Measurements from ENCODE around the gene BEGAIN. TPM values are rescaled to one million over a fixed set of nuclear protein-coding genes. Genes with fewer than 3 reads are reported as not detected.

BEGAIN gene
- total and polyA plus RNA-seq, 8 donors, result 1.2 to 3.6 (median 2.0) TPM

DNA sequence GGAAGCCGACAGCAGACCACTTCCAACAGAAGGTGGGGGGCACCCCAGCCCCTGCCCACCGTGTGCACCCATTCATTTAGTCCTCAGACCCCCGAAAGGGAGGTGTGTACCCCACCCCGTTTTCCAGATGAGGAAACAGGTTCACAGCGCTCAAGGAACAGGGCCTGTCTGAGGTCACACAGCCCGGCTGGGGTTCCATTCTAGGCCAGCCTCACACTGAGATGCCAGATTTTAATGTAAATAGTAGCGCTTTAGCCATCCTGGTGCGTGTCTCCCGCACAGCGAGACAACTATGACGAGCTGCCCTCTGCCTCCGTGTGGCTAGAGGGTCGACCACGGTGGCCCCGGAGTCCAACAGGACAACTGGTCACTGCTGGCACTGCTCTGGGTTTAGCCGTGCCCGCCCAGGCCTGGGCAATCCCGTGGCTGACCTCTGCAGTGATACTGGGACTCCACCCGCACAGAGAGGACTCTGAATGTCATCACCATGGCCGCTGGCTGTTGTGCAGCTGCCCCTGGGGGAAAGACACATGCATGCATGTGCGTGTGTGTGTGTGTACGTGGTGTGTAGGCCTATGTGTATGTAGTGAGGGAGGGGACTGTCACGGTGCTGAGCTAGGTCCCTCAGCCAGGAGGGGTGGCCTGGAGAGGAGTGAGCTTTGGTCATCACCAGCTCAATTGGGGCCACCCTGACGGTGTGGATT lies 31.6 kb downstream of the BEGAIN start:
- H3K36me3 ChIP-seq, result no peaks in the 10 kb centered on the region
- no peak for ATAC-seq
- no peak overlapping the region for H3K27ac ChIP-seq
- H3K9me3 ChIP-seq, result no peaks in the 10 kb centered on the region
- peaks cover 0 to 53% of the 10 kb centered on the region in 2 donors for H3K27me3 ChIP-seq
- intact Hi-C loops (cut with DNase I), result no loop called here
- DNase-seq, result no peak
- peaks cover 0 to 17% of the 10 kb centered on the region in 2 donors for H3K4me1 ChIP-seq
- no peak overlapping the region for H3K4me3 ChIP-seq
- TF ChIP-seq, protein P1, sequence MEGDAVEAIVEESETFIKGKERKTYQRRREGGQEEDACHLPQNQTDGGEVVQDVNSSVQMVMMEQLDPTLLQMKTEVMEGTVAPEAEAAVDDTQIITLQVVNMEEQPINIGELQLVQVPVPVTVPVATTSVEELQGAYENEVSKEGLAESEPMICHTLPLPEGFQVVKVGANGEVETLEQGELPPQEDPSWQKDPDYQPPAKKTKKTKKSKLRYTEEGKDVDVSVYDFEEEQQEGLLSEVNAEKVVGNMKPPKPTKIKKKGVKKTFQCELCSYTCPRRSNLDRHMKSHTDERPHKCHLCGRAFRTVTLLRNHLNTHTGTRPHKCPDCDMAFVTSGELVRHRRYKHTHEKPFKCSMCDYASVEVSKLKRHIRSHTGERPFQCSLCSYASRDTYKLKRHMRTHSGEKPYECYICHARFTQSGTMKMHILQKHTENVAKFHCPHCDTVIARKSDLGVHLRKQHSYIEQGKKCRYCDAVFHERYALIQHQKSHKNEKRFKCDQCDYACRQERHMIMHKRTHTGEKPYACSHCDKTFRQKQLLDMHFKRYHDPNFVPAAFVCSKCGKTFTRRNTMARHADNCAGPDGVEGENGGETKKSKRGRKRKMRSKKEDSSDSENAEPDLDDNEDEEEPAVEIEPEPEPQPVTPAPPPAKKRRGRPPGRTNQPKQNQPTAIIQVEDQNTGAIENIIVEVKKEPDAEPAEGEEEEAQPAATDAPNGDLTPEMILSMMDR (IDR thresholded peaks at IDR 0.05), result no peak

DNA sequence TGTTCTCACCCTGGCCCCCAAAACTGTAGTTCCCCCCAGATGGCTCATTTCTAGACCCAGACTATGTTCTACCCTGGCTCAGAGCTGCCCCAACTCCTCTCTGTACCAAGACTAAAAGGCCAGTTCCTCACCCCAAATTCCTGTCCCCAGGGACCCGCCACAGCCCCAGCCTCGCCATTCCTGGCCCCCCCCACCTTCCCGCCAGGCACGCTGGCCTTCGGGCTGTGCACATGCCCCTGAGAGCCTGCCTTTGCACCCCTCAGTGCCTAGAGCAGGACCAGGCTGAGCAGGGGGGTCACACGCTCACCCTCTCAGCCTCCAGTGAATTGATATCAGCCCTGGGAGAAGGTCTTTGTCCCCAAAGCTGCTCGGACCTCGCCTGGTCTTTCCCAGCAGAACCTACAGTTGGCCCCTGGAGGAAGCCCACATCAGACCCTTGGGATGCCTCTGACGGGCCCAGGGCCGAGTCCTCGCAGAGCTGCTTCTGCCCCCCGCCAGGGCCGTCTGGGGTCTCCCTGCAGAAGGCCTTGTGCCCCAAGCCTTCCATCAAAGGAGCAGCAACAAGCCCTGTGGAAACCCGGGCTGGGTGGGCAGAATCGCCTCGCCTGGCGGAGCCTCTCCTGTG lies 32.4 kb downstream of the BEGAIN start:
- H3K4me3 ChIP-seq, result no peak overlapping the region
- H3K27ac ChIP-seq, result no peak overlapping the region
- no peaks in the 10 kb centered on the region for H3K9me3 ChIP-seq
- no peaks in the 10 kb centered on the region for H3K36me3 ChIP-seq
- peaks cover 0 to 47% of the 10 kb centered on the region in 2 donors for H3K27me3 ChIP-seq
- peaks cover 0 to 17% of the 10 kb centered on the region in 2 donors for H3K4me1 ChIP-seq
- intact Hi-C loops (cut with DNase I), result no loop called here
- no peak for DNase-seq
- ATAC-seq, result no peak
- TF ChIP-seq, protein P1 (IDR thresholded peaks at IDR 0.05), result no peak

DNA sequence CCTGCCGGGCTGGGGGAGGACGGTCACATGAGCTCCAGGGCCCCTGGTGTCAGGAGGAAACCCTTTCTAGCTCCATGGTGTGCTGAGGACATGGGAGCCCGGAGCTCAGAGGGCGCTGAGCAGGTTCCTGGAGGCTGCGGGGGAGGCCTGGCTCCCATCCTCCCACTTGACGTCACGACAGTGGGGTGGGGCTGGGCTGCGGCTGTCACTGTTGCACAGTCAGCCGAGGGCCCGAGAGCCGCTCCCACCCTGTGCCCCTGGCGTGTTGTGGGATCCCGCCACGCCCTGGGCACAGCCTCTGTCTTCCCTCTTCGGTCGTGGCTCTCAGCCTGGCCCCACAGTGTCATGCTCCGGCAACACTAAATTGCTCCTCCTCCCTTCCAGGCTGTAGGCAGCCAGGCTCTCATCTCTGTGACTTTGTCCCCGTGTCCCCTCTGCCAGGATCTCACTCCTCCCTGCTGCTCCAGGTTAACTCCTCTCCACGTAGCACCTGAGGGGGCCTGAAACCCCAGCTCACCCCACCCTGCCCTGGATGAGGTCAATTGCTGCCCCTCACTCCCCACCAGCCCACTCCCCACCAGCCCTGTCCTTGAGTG lies 33.0 kb downstream of the BEGAIN start:
- Histone ChIP-seq H3K36me3 (no peaks in the 10 kb centered on the region), H3K27ac (no peak overlapping the region), H3K4me1 (peaks cover 0 to 17% of the 10 kb centered on the region in 2 donors), H3K4me3 (no peak overlapping the region), H3K27me3 (peaks cover 0 to 41% of the 10 kb centered on the region in 2 donors), H3K9me3 (no peaks in the 10 kb centered on the region)
- no peak for DNase-seq
- ATAC-seq, result peak; percentile 53
- intact Hi-C loops (cut with DNase I), result no loop called here
- TF ChIP-seq, protein P1 (IDR thresholded peaks at IDR 0.05), result no peak

DNA sequence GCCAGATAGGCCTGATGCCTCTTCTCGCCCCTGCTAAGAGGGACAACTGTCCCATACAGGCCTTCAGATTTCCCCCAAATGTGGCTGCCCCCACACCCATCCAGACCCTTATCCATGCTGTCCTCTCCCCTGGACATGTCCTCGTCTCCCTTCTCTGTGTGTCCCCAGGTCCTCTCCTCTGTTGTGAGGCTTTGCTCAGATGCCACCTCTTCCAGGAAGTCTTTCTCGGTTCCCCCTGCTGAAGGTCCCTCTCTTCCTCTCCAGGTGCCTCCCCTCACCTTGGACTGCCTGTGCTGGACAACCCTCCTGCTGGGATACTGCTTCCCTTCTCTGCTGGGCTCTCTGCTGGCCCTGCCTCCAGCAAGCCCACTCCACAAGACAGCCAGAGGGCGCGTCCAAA lies 33.7 kb downstream of the BEGAIN start:
- intact Hi-C loops (cut with DNase I), result no loop called here
- no peak overlapping the region for H3K27ac ChIP-seq
- ATAC-seq, result no peak

More for the DNA sequence above, 33.7 kb downstream of the BEGAIN start:
- Histone ChIP-seq H3K9me3 (no peaks in the 10 kb centered on the region), H3K36me3 (no peaks in the 10 kb centered on the region), H3K27me3 (peaks cover 0 to 34% of the 10 kb centered on the region in 2 donors), H3K4me1 (peaks cover 0 to 20% of the 10 kb centered on the region in 2 donors), H3K4me3 (no peak overlapping the region)
- TF ChIP-seq, protein P1 (IDR thresholded peaks at IDR 0.05), result no peak
- DNase-seq, result no peak

All from left lung (tissue), 10 donors.